Smooth muscle cell (in vitro differentiated cells): Measurements from ENCODE around the gene TBC1D21. TPM values are rescaled to one million over a fixed set of nuclear protein-coding genes. Genes with fewer than 3 reads are reported as not detected.

Experiments used
- DNase-seq: peaks from one replicate; lab custom pipeline; 2025; ENCODE audit not compliant: unreplicated experiment; lab: John Stamatoyannopoulos, UW
- H2AFZ ChIP-seq: fragments of 200-600 bp; sonication (generic); 2 replicates; pipeline ENCODE4 v1.6.0; 2016; ENCODE audit warnings: antibody characterized with exemption, low read depth, mild to moderate bottlenecking
- H3F3A ChIP-seq: fragments of 200-600 bp; sonication (generic); 2 replicates; pipeline ENCODE4 v1.6.0; 2017; ENCODE audit warnings: antibody characterized with exemption, low read depth
- H3K27ac ChIP-seq: fragments of 200-600 bp; sonication (generic); 2 replicates; pipeline ENCODE4 v1.5.1; 2016; ENCODE audit warnings: low read depth, mild to moderate bottlenecking
- H3K27me3 ChIP-seq: fragments of 200-600 bp; sonication (generic); 2 replicates; pipeline ENCODE4 v1.6.1; 2016; ENCODE audit warnings: low read depth, mild to moderate bottlenecking
- H3K36me3 ChIP-seq: fragments of 200-600 bp; sonication (generic); 2 replicates; pipeline ENCODE4 v1.5.1; 2016; ENCODE audit warnings: low read depth
- H3K4me1 ChIP-seq: fragments of 200-600 bp; sonication (generic); 2 replicates; pipeline ENCODE4 v1.5.1; 2016; ENCODE audit warnings: low read depth
- H3K4me2 ChIP-seq: fragments of 200-600 bp; sonication (generic); 2 replicates; pipeline ENCODE4 v1.6.0; 2016; ENCODE audit warnings: mild to moderate bottlenecking
- H3K4me3 ChIP-seq: fragments of 200-600 bp; sonication (generic); 2 replicates; pipeline ENCODE4 v1.5.1; 2016; ENCODE audit warnings: mild to moderate bottlenecking
- H3K79me2 ChIP-seq: fragments of 200-600 bp; sonication (generic); 2 replicates; pipeline ENCODE4 v1.6.0; 2016; ENCODE audit warnings: low read depth, mild to moderate bottlenecking
- H3K9ac ChIP-seq: fragments of 200-600 bp; sonication (generic); 2 replicates; pipeline ENCODE4 v1.6.0; 2016; ENCODE audit warnings: low read depth
- H3K9me3 ChIP-seq: fragments of 200-600 bp; sonication (generic); replicated peaks from 2 replicates; pipeline ENCODE4 v1.5.1; 2016; ENCODE audit warnings: low read depth
- H4K20me1 ChIP-seq: fragments of 200-600 bp; sonication (generic); 2 replicates; pipeline ENCODE4 v1.6.0; 2016; ENCODE audit warnings: low read depth
- WGBS: methylation state at CpG from one replicate; pipeline ENCODE4 v1.1.7; 2016; ENCODE audit warnings: low lambda C conversion rate; 5-methylcytosine and 5-hydroxymethylcytosine counted together
- polyA plus RNA-seq: library from polyadenylated mRNA; unstranded; fragments of >200 nt; fragmentation: Nextera tagmentation; extraction: Ambion mirVana; gene quantifications from 2 replicates; pipeline ENCODE4 v1.2.1, GENCODE V29; 2016
- total RNA-seq: library from RNA; depleted of rRNA; stranded (reverse); fragments of >200 nt; gene quantifications from 2 replicates; pipeline ENCODE4 v1.2.3, GENCODE V29; 2014
- TF ChIP-seq, protein P1 (sequence below): fragments of 200-600 bp; sonication (generic); IDR thresholded peaks from 2 replicates; pipeline ENCODE4 v1.5.1; 2017; ENCODE audit warnings: borderline replicate concordance, mild to moderate bottlenecking, antibody characterized with exemption; ENCODE audit not compliant: insufficient read depth, poor library complexity, severe bottlenecking

The TBC1D21 gene
- total and polyA plus RNA-seq, 2 experiments from 2014 or later = not detected

DNA sequence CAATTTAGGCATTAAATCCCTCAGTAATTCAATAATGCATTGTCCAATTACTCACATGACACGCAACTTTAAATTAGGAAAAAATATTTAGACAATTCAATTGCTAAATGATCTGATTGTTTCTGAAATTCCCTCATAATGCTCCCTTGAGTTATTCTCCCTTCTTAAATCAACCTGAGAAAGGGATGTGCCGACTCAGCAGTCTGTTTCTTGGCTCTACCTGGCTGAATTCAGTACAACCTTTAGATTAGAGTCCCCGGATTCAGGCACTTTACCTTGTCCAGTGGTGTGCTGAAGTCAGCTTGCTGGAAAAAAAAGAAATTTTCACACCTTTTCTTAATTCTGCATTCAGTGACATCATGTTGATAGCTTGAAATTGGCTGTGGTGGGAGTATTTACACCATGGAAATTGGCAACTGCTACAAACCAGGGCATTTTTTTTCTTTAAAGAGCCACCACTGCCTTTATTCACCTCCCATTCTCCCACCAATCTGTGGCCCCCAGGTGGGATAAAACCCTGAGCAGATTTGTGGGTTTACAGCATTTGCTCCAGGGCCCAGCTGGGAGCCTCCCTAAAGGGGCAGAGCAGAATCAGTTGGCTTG lies 32.0 kb downstream of the TBC1D21 start:
- WGBS = 96% methylated on average over 3 of the region's 3 CpGs
- DNase-seq = no peak
- TF ChIP-seq, protein P1, sequence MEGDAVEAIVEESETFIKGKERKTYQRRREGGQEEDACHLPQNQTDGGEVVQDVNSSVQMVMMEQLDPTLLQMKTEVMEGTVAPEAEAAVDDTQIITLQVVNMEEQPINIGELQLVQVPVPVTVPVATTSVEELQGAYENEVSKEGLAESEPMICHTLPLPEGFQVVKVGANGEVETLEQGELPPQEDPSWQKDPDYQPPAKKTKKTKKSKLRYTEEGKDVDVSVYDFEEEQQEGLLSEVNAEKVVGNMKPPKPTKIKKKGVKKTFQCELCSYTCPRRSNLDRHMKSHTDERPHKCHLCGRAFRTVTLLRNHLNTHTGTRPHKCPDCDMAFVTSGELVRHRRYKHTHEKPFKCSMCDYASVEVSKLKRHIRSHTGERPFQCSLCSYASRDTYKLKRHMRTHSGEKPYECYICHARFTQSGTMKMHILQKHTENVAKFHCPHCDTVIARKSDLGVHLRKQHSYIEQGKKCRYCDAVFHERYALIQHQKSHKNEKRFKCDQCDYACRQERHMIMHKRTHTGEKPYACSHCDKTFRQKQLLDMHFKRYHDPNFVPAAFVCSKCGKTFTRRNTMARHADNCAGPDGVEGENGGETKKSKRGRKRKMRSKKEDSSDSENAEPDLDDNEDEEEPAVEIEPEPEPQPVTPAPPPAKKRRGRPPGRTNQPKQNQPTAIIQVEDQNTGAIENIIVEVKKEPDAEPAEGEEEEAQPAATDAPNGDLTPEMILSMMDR = no peak

DNA sequence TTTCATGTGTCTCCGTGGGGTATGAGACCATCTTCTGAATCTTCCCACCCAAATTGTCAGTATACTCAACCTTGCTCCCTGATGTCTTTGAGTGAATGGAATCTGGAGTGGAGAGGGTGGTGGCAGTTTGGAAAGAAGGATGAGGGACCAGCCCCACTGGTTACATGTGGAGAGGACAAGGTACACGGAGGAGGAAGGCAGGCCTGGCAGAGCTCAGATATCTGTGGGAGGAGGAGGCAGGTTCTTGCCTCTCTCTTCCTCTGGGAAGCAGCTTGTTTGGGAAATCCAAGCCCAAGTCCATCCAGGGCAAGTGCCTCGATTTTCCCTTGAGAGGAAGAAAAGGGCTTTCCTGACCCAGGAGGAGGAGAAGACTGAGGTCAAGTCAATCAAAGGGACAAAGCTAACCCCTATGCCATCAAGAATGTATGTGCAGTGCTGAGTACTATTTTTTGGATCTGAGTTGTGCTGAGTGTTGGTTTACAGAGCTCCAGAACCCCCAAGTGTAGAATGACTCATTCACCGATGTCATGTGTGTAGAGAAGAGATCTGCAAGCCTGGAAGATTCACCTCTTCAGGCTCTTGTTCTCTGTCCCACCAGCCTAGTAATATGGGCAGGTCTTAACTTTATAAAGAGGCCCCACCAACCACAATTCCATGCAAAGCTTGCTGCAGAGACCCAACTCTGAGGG lies 33.1 kb downstream of the TBC1D21 start:
- no peak overlapping the region for H3K9ac ChIP-seq
- no peak overlapping the region for H3K4me2 ChIP-seq
- H3K27ac ChIP-seq = no peak overlapping the region
- no peak for DNase-seq
- TF ChIP-seq, protein P1 = no peak
- no peaks in the 10 kb centered on the region for H3K36me3 ChIP-seq
- H3K27me3 ChIP-seq = no peaks in the 10 kb centered on the region
- no peaks in the 10 kb centered on the region for H4K20me1 ChIP-seq
- H2AFZ ChIP-seq = no peak overlapping the region
- no peak overlapping the region for H3K4me3 ChIP-seq
- H3K79me2 ChIP-seq = no peaks in the 10 kb centered on the region
- WGBS = 75% methylated on average over 4 of the region's 4 CpGs
- no peaks in the 10 kb centered on the region for H3F3A ChIP-seq
- H3K4me1 ChIP-seq = no peaks in the 10 kb centered on the region
- H3K9me3 ChIP-seq = no peaks in the 10 kb centered on the region

More for the DNA sequence above, 32.0 kb downstream of the TBC1D21 start:
- Histone ChIP-seq H3K36me3 (no peaks in the 10 kb centered on the region), H3K4me3 (no peak overlapping the region), H3K79me2 (no peaks in the 10 kb centered on the region), H3K9me3 (no peaks in the 10 kb centered on the region), H4K20me1 (no peaks in the 10 kb centered on the region), H3K4me2 (no peak overlapping the region), H3K27ac (no peak overlapping the region), H3K4me1 (no peaks in the 10 kb centered on the region), H3F3A (no peaks in the 10 kb centered on the region), H3K27me3 (no peaks in the 10 kb centered on the region), H3K9ac (no peak overlapping the region), H2AFZ (no peak overlapping the region)

DNA sequence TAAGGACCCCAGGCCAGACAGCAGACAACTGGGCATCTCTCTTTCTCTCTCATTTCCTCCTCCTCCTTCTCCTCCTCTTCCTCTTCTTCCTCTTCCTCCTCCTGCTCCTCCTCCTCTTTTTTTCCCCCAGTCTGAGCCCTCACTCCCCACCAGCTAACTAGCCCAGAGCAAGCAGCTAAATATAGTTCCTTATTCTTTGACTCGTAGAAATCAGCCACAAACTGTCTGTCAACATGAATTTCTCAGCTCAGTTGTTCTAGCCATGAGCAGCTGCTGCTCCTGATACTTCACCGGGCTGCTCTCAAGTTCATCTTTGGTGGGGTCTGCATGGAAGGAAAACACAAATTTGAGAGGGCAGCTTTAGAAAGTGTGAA lies 33.7 kb downstream of the TBC1D21 start:
- H3K9ac ChIP-seq = no peak overlapping the region
- no peaks in the 10 kb centered on the region for H3K79me2 ChIP-seq
- no peak for DNase-seq
- TF ChIP-seq, protein P1 = no peak
- H4K20me1 ChIP-seq = no peaks in the 10 kb centered on the region
- 80% methylated on average over 2 of the region's 2 CpGs for whole genome bisulfite sequencing
- no peaks in the 10 kb centered on the region for H3F3A ChIP-seq
- no peaks in the 10 kb centered on the region for H3K27me3 ChIP-seq
- no peaks in the 10 kb centered on the region for H3K9me3 ChIP-seq
- no peak overlapping the region for H3K27ac ChIP-seq
- H3K36me3 ChIP-seq = no peaks in the 10 kb centered on the region
- H3K4me2 ChIP-seq = no peak overlapping the region
- H3K4me1 ChIP-seq = no peaks in the 10 kb centered on the region
- H2AFZ ChIP-seq = no peak overlapping the region
- H3K4me3 ChIP-seq = no peak overlapping the region
